DOHH2 (cell line): Measurements from ENCODE around the gene KCNMA1.

Experiments used
- H3F3A ChIP-seq: fragments of 200-600 bp; sonication (generic), shearing (Covaris generic); 2 replicates; pipeline ENCODE4 v1.6.0; 2016; ENCODE audit warnings: antibody characterized with exemption, mild to moderate bottlenecking; ENCODE audit not compliant: control insufficient read depth, insufficient read depth
- H3K27ac ChIP-seq: fragments of 200-600 bp; sonication (generic); 2 replicates; pipeline ENCODE4 v1.5.1; 2014; ENCODE audit warnings: low read depth, mild to moderate bottlenecking, low read length, moderate library complexity
- H3K27me3 ChIP-seq: fragments of 200-600 bp; sonication (generic); 2 replicates; pipeline ENCODE4 v1.6.1; 2014; ENCODE audit warnings: mild to moderate bottlenecking, low read length, mixed read lengths; ENCODE audit not compliant: control insufficient read depth
- H3K36me3 ChIP-seq: fragments of 200-600 bp; sonication (generic); 2 replicates; pipeline ENCODE4 v1.6.1; 2014; ENCODE audit warnings: mild to moderate bottlenecking, low read length, moderate library complexity, mixed read lengths; ENCODE audit not compliant: control insufficient read depth
- H3K4me1 ChIP-seq: fragments of 200-600 bp; sonication (generic); 2 replicates; pipeline ENCODE4 v1.6.1; 2014; ENCODE audit warnings: mild to moderate bottlenecking, low read length, mixed read lengths; ENCODE audit not compliant: control insufficient read depth
- H3K4me2 ChIP-seq: fragments of 200-600 bp; sonication (generic); 2 replicates; pipeline ENCODE4 v1.6.0; 2014; ENCODE audit warnings: mild to moderate bottlenecking, low read length, moderate library complexity
- H3K4me3 ChIP-seq: fragments of 200-600 bp; sonication (generic); 2 replicates; pipeline ENCODE4 v1.5.1; 2014; ENCODE audit warnings: mild to moderate bottlenecking, low read length, mixed read lengths
- H3K79me2 ChIP-seq: fragments of 200-600 bp; sonication (generic); 2 replicates; pipeline ENCODE4 v1.6.1; 2014; ENCODE audit warnings: mild to moderate bottlenecking, low read length, mixed read lengths; ENCODE audit not compliant: control insufficient read depth
- H3K9me2 ChIP-seq: fragments of 200-600 bp; sonication (generic); replicated peaks from 2 replicates; pipeline ENCODE4 v1.6.1; 2014; ENCODE audit warnings: mild to moderate bottlenecking, low read length, mixed read lengths; ENCODE audit not compliant: control insufficient read depth
- H3K9me3 ChIP-seq: fragments of 200-600 bp; sonication (generic); 2 replicates; pipeline ENCODE4 v1.6.1; 2014; ENCODE audit warnings: antibody characterized with exemption, low read length, mixed read lengths; ENCODE audit not compliant: control insufficient read depth, insufficient read depth
- H4K20me1 ChIP-seq: fragments of 200-600 bp; sonication (generic); 2 replicates; pipeline ENCODE4 v1.6.0; 2014; ENCODE audit warnings: low read depth, mild to moderate bottlenecking, antibody characterized with exemption, low read length, moderate library complexity; ENCODE audit not compliant: control insufficient read depth, insufficient read depth
- EZH2phosphoT487 ChIP-seq: fragments of 200-600 bp; sonication (generic); IDR thresholded peaks from 2 replicates; pipeline ENCODE4 v1.6.1; 2017; ENCODE audit warnings: borderline replicate concordance, mild to moderate bottlenecking, antibody characterized with exemption, low read length, moderate library complexity, mixed read lengths
- TF ChIP-seq, protein P1 (sequence below): fragments of 200-600 bp; sonication (generic); IDR thresholded peaks from one replicate; pipeline ENCODE4 v1.5.1; 2014; ENCODE audit warnings: antibody characterized with exemption, mild to moderate bottlenecking, low read depth, low read length; ENCODE audit not compliant: poor library complexity, severe bottlenecking

Gene KCNMA1

DNA sequence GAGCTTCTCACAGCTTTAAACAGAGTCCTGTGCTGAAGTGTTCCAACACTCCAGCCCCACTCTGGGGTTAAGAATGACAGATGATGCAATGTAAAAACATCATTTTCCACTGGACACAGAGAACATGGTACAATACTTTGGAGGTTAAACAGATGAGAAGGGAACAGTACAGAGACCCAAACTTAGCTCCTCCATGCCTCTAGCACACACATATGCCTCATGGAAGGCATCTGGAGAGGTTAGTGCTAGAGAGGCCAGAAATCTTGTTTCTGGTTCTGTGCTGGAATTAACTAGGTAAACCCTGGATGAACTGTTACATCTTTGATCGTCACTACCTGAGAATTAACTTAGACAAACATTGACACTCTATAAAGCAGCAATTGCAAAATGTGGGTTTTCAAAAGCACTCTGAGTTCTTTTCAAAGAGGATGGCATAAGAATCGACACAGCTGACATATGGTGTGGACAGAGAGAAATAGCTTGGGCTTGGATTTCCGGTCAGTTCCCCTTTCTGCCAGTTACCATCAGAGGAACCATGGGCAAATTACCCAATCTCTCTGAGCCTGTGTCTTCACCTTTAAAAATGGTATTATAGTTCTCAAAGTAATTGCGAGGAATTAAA lies 81.9 kb downstream of the KCNMA1 start:
- no peaks in the 10 kb centered on the region for H3K9me3 ChIP-seq
- no peaks in the 10 kb centered on the region for H3K79me2 ChIP-seq
- no peaks in the 10 kb centered on the region for H3K36me3 ChIP-seq
- H3F3A ChIP-seq, result no peaks in the 10 kb centered on the region
- H3K27me3 ChIP-seq, result no peaks in the 10 kb centered on the region
- no peak overlapping the region for H3K4me3 ChIP-seq
- no peak overlapping the region for H3K27ac ChIP-seq
- H4K20me1 ChIP-seq, result no peaks in the 10 kb centered on the region
- H3K4me2 ChIP-seq, result no peak overlapping the region
- peaks cover 3% of the 10 kb centered on the region; the same call in 1 of the 2 replicates for H3K4me1 ChIP-seq
- H3K9me2 ChIP-seq, result no peaks in the 10 kb centered on the region
- TF ChIP-seq EZH2phosphoT487, result no peak
- TF ChIP-seq, protein P1, sequence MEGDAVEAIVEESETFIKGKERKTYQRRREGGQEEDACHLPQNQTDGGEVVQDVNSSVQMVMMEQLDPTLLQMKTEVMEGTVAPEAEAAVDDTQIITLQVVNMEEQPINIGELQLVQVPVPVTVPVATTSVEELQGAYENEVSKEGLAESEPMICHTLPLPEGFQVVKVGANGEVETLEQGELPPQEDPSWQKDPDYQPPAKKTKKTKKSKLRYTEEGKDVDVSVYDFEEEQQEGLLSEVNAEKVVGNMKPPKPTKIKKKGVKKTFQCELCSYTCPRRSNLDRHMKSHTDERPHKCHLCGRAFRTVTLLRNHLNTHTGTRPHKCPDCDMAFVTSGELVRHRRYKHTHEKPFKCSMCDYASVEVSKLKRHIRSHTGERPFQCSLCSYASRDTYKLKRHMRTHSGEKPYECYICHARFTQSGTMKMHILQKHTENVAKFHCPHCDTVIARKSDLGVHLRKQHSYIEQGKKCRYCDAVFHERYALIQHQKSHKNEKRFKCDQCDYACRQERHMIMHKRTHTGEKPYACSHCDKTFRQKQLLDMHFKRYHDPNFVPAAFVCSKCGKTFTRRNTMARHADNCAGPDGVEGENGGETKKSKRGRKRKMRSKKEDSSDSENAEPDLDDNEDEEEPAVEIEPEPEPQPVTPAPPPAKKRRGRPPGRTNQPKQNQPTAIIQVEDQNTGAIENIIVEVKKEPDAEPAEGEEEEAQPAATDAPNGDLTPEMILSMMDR, result no peak

DNA sequence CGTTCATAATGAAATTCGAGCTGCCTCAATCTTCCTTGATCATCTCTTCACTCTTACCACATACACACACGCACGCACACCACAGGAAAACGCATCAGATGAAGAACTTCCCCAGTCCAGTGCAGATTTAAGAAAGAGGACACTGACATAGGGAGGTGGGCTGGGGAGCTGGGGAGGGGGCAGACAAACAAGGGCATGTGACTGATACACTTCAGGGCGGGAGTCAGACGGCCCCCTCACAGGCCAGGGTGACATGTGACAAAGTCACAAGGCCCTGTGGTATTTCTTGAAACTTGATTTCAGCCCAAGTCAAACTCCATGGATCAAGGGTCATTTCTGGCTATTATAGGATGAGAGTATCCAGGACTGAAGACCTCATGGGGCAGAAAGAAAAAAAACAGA lies 82.6 kb downstream of the KCNMA1 start:
- no peaks in the 10 kb centered on the region for H3K36me3 ChIP-seq

DNA sequence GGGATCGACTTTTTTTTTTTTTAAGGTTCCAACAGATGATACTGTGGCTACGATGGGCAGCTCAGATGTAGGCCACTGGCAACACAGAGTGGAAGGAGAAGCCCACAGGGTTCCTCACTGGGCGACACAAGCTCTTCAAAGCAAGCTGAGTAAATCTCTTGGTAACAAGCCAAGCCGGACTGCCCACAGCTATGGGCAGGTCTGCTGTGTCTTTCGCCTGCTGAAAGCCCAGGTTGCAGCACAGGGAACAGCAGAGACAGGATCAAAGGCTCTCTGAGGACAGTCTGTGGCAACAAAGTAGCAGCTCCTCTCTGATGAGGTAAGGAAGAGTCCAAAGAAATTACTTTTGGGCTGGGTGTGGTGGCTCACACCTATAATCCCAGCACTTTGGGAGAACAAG lies 83.6 kb downstream of the KCNMA1 start:
- no peaks in the 10 kb centered on the region for H3F3A ChIP-seq
- no peaks in the 10 kb centered on the region for H3K36me3 ChIP-seq
- H3K4me3 ChIP-seq, result no peak overlapping the region
- no peaks in the 10 kb centered on the region for H4K20me1 ChIP-seq
- H3K9me3 ChIP-seq, result no peaks in the 10 kb centered on the region
- no peak overlapping the region for H3K27ac ChIP-seq
- no peaks in the 10 kb centered on the region for H3K27me3 ChIP-seq
- H3K4me2 ChIP-seq, result no peak overlapping the region
- no peaks in the 10 kb centered on the region for H3K9me2 ChIP-seq
- TF ChIP-seq, protein P1, result no peak
- TF ChIP-seq EZH2phosphoT487, result no peak
- no peaks in the 10 kb centered on the region for H3K79me2 ChIP-seq
- no peaks in the 10 kb centered on the region for H3K4me1 ChIP-seq

More for the DNA sequence above, 82.6 kb downstream of the KCNMA1 start:
- H3K9me2 ChIP-seq, result no peaks in the 10 kb centered on the region
- no peak overlapping the region for H3K4me2 ChIP-seq
- no peaks in the 10 kb centered on the region for H3K4me1 ChIP-seq
- H3K27me3 ChIP-seq, result no peaks in the 10 kb centered on the region
- no peak overlapping the region for H3K27ac ChIP-seq
- no peaks in the 10 kb centered on the region for H3K79me2 ChIP-seq
- no peaks in the 10 kb centered on the region for H3F3A ChIP-seq
- H4K20me1 ChIP-seq, result no peaks in the 10 kb centered on the region
- no peak overlapping the region for H3K4me3 ChIP-seq
- no peak for TF ChIP-seq EZH2phosphoT487
- TF ChIP-seq, protein P1, result no peak
- no peaks in the 10 kb centered on the region for H3K9me3 ChIP-seq
